Right lung (tissue), 10 donors: Measurements from ENCODE around the gene ZNF281. TPM values are rescaled to one million over a fixed set of nuclear protein-coding genes. Genes with fewer than 3 reads are reported as not detected.
"Not testable (repeated sequence)": the region's sequence is repeated elsewhere in the genome, so short reads cannot be mapped to it uniquely, and the experiment has no call there.

ENCODE experiments used
- DNase-seq, 2 donors: peaks; one replicate each; pipeline ENCODE4 v3.0.0-alpha.2; 2013
- long read RNA-seq, 8 donors: transcript quantifications; one replicate each; lab custom pipeline, GENCODE V29; 2026
- polyA plus RNA-seq, 5 donors: library from polyadenylated mRNA; unstranded; fragments of 120-200 nt; gene quantifications; one replicate each; pipeline versions ENCODE4 v1.2.1 to v1.2.3, GENCODE V29; 2013; ENCODE audit warnings: inconsistent platforms in 1 of 5, low replicate concordance in 1 of 5; ENCODE audit not compliant: insufficient read length in 5 of 5, insufficient read depth in 1 of 5

The ZNF281 gene, protein sequence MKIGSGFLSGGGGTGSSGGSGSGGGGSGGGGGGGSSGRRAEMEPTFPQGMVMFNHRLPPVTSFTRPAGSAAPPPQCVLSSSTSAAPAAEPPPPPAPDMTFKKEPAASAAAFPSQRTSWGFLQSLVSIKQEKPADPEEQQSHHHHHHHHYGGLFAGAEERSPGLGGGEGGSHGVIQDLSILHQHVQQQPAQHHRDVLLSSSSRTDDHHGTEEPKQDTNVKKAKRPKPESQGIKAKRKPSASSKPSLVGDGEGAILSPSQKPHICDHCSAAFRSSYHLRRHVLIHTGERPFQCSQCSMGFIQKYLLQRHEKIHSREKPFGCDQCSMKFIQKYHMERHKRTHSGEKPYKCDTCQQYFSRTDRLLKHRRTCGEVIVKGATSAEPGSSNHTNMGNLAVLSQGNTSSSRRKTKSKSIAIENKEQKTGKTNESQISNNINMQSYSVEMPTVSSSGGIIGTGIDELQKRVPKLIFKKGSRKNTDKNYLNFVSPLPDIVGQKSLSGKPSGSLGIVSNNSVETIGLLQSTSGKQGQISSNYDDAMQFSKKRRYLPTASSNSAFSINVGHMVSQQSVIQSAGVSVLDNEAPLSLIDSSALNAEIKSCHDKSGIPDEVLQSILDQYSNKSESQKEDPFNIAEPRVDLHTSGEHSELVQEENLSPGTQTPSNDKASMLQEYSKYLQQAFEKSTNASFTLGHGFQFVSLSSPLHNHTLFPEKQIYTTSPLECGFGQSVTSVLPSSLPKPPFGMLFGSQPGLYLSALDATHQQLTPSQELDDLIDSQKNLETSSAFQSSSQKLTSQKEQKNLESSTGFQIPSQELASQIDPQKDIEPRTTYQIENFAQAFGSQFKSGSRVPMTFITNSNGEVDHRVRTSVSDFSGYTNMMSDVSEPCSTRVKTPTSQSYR
- polyA plus RNA-seq, result 10 to 100 TPM; 19.4 to 30.2 (median 26.9) TPM
- long read RNA-seq, donor 1, full-length matches to known transcripts, result 4 of 4 reads
- long read RNA-seq, donor 1, partial matches to known transcripts, result 0 of 4 reads
- long read RNA-seq, donor 1, other reads (novel, unspliced or antisense), result 0 of 4 reads
- long read RNA-seq, donor 2, full-length matches to known transcripts, result 3 of 3 reads
- long read RNA-seq, donor 2, partial matches to known transcripts, result 0 of 3 reads
- long read RNA-seq, donor 2, other reads (novel, unspliced or antisense), result 0 of 3 reads
- long read RNA-seq, donor 3, partial matches to known transcripts, result 0 of 1 reads
- long read RNA-seq, donor 3, other reads (novel, unspliced or antisense), result 0 of 1 reads
- long read RNA-seq, donor 4, full-length matches to known transcripts, result 4 of 4 reads
- long read RNA-seq, donor 4, partial matches to known transcripts, result 0 of 4 reads
- long read RNA-seq, donor 4, other reads (novel, unspliced or antisense), result 0 of 4 reads
- long read RNA-seq, donor 5, full-length matches to known transcripts, result 6 of 6 reads
- long read RNA-seq, donor 5, partial matches to known transcripts, result 0 of 6 reads
- long read RNA-seq, donor 5, other reads (novel, unspliced or antisense), result 0 of 6 reads
- long read RNA-seq, donor 6, full-length matches to known transcripts, result 7 of 7 reads
- long read RNA-seq, donor 6, partial matches to known transcripts, result 0 of 7 reads
- long read RNA-seq, donor 6, other reads (novel, unspliced or antisense), result 0 of 7 reads
- long read RNA-seq, donor 7, full-length matches to known transcripts, result 4 of 4 reads
- long read RNA-seq, donor 7, partial matches to known transcripts, result 0 of 4 reads
- long read RNA-seq, donor 7, other reads (novel, unspliced or antisense), result 0 of 4 reads
- long read RNA-seq, donor 8, partial matches to known transcripts, result 0 of 2 reads
- long read RNA-seq, donor 8, other reads (novel, unspliced or antisense), result 0 of 2 reads

- peak; percentile 92 to 93 for DNase-seq
Observed at GRCh38 chr1:200409761-200410565, at the start of gene ZNF281. Gene ZNF281 (minus strand): TSS chr1:200410036. CDS start chr1:200409705, 331 bp downstream.

DNA sequence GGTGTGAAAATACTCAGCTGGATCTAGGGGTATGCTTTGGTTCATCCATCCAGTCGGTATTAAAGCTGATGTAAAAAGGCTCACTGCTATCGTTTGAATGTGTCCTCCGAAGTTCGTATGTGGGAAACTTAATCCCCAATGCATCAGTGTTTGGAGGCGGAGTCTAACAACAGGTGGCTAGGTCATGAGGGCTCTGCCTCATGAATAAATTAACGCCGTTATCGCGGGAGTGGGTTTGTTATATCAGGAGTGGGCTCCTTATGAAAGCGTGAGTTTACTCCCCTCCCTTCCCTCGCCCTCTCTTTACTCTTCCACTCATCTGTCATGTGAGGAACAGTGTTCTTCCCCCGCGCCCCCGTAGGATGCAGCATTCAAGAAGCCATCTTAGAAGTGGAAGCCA lies 48.9 kb upstream of the ZNF281 start:
- no peak for DNase-seq

GRCh38 chr1:200457810-200458209 lies 48.0 kb upstream of the ZNF281 start:
- DNase-seq, result no peak

DNA sequence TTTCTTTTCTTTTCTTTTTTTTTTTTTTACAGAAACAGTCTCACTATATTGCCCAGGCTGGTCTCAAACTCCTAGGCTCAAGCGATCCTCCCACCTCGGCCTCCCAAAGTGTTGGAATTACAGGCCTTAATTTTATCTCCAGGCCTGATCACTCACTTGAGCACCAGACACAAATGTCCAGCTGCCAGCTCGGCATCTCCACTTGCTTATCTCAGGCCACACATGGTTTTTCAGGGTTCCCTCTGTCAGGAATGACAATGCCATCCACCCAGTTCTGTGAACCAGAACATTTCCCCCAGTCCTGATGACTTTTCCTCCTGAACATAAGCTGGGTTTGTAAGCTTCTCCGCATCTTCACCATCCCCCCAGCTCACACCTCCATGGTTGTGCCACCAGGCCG lies 44.6 kb upstream of the ZNF281 start:
- no peak for DNase-seq

DNA sequence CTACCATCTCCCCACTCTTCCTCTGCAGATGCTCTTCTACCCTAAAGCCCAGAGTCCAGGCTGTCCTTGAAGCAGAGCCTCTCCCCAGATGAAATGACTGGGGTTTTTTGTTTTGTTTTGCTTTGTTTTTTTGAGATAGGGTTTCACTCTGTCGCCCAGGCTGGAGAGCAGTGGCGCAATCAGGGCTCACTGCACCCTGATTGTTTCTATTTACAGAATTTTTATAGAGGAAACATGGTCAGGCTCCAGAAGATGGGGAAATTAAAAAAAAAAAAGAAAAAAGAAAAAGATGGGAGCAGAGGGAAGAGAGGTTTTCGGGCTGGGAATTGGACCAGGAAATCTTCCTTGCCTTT lies 43.7 kb upstream of the ZNF281 start:
- DNase-seq, result no peak

GRCh38 chr1:200452850-200453552 lies 43.2 kb upstream of the ZNF281 start:
- no peak for DNase-seq

DNA sequence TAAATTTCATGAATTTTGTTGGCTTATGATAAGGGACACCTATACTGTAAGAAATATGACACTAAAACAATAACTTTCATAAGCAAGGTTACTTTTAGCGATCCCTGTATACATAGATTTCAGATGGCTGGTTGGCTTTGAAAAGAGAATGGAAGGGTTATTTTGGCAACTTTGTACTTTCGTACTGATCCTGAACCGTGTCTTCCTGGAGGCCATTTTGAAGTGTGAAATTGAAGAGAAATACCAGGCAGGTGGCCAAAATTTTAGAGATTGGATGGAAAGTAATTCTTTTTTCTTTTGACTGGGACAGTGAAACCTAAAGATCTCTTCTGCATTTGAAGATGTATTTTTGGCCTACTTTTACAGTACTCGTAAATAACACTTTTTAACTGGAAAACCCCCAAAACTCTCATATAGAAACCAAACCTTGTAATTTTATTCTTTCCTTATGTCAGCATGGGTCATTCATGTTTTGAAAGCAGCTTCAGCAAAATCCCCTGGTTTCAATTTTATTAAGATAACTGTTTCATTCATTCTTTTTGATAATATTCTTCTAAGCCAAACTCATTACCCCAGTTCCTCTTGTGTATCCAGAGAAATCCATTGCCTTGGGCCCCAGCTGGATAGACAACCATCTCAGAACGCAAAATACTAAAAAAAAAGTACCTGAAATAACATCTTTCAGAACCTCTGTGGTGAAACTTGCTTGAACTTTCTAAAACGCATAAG lies 38.4 kb upstream of the ZNF281 start:
- DNase-seq, result no peak

DNA sequence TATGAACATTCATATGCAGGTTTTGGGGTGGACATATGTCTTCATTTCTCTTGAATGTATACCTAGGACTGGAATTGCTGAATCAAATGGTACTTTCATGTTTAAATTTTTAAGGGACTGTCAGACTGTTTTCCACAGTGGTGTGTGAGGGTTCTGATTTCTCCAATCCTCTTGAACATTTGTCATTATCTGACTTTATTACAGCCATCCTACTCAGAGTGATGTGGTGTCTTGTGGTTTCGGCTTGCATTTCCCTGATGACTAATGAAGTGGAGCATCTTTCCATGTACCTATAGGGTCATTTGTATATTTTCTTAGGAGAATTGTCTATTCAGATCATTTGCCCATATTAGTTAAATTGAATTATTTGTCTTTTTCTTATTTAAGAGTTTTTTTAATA lies 35.4 kb upstream of the ZNF281 start:
- DNase-seq, result no peak

DNA sequence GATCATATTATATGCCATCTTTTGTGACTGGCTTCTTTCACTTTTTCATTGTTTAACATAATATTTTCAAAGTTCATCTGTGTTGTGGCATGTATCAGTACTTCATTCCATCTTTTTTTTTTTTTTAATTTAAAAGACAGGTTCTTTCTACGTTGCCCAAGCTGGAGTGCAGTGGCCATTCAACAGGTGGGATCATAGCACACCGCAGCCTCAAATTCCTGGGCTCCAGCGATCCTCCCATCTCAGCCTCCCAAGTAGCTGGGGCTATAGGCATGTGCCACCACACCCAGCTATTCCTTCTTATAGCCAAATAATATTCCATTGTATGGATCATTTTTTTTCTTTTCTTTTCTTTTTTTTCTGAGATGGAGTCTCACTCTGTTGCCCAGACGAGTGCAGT lies 34.6 kb upstream of the ZNF281 start:
- DNase-seq, result no peak

- DNase-seq, result no peak
Observed at GRCh38 chr1:200443860-200444259, 34.0 kb upstream of the ZNF281 start.

DNA sequence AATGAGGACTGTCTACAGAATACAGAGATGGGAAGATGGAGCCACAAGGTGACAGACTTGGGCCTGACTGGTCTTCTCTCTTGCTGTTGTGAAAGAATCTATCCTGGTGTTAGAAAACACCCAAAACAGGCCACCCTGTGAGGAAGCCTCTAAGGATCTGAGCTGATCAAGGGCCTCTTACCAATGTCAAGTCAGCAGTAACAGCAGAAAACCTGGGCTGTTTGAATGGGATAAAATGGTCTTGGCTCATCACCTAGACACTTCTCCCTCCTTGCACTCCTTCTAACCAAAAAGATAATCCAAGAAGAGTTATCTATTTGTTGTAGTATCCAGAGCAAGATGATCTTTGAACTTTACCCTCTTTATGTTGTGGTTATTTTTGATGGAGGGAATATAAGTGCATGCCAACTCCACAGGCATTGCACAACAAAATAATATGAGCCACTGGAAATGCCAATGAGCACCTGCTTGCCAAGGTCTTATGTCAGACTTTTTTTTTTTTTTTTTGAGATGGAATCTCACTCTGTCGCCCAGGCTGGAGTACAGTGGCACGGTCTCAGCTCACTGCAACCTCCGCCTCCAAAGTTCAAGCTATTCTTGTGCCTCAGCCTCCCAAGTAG lies 32.8 kb upstream of the ZNF281 start:
- no peak for DNase-seq

- DNase-seq, result no peak
Observed at GRCh38 chr1:200442023-200442422, 32.2 kb upstream of the ZNF281 start.

DNA sequence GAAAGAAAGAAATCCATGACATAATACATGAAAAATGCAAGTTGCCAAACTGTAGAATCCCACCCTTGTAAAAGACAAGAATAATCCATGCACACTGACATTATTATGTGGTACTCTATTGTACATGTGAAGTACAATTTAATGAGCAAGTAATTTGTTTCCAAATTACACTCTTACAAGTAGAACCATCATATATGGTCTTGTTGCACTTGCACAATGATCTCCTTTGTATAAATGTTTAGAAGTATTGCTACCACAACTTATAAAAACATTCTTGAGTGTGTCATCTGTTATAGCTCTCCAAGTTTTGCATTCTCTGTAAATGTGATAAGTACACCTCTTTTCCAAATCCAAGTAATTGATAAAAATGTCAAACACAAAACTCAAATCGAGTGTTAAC lies 29.1 kb upstream of the ZNF281 start:
- no peak for DNase-seq

GRCh38 chr1:200438413-200438812 lies 28.6 kb upstream of the ZNF281 start:
- not testable (repeated sequence) for DNase-seq

DNA sequence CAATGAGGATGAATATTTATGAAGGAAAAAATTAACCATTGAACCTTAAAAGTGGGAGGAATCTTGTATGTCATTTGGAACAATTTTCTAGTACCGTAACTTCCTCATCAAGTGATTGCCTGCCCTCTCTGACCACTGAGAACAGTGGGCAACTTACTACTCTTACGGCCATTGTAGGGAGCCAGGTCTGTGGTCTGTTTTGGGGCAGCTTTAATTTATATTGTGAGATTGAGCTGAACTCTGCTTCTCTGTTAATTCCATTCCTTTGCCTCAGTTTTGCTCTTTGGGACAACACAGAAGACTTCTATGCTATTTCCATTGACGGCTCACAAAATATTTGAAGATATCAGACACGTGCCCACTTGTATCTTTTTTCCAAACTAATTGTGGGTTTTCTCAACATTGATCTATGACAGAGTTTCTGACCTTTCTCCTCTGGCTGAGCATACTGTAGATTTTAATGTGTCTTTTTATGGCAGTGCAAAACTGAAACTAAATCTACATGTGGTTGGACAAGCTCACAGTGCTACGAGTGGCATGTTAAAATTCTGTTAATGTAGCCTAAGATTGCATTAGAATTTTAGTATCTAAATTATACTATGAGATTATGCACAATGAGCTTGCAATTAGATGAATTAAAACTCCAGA lies 27.8 kb upstream of the ZNF281 start:
- DNase-seq, result no peak

DNA sequence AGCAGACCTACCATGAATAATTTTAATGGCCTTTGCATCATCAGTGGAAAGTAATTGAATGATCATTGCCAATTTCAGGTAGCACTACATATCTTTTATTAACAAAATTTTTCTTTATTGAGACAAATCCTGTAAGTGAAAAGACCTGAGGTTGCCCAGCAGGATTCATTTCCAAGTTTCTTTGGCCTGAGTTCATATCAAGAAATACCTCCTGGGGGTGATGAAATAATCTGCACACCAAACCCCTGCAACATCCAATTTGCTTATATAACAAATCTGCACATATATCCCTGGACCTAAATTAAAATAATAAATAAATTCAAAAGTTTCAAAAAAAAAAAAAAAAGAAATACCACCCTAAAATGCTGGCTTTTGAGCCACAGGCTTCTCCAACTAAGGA lies 27.3 kb upstream of the ZNF281 start:
- DNase-seq, result no peak

GRCh38 chr1:200436436-200436835 lies 26.6 kb upstream of the ZNF281 start:
- no peak for DNase-seq
